Mucosa of descending colon (tissue), 3 donors: ENCODE results near the gene CD226. TPM values are rescaled to one million over a fixed set of nuclear protein-coding genes. Genes with fewer than 3 reads are reported as not detected.

Experiments
- ATAC-seq: fragments of 200-7000 bp; cut with Tn5 transposase; one replicate; pipeline ENCODE4 v1.9.1; 2020; ENCODE audit warnings: mild to moderate bottlenecking, moderate library complexity
- DNase-seq, 3 donors: peaks; one replicate each; pipeline ENCODE4 v3.0.0-alpha.2; 2020
- H3K36me3 ChIP-seq: fragments of 200-600 bp; one replicate; pipeline ENCODE4 v1.8.0; 2021; ENCODE audit warnings: low read depth, mild to moderate bottlenecking
- H3K4me1 ChIP-seq: fragments of 200-600 bp; one replicate; pipeline ENCODE4 v1.8.0; 2021; ENCODE audit warnings: low read depth, mild to moderate bottlenecking
- H3K4me3 ChIP-seq: fragments of 200-600 bp; one replicate; pipeline ENCODE4 v1.8.0; 2021; ENCODE audit warnings: mild to moderate bottlenecking
- H3K9me3 ChIP-seq: fragments of 200-600 bp; one replicate; pipeline ENCODE4 v1.8.0; 2021; ENCODE audit warnings: mild to moderate bottlenecking
- CTCF ChIP-seq: fragments of 200-600 bp; IDR thresholded peaks from one replicate; pipeline ENCODE4 v1.8.0; 2022; ENCODE audit warnings: antibody characterized with exemption, mild to moderate bottlenecking
- intact Hi-C, 2 donors: fragments of 100-400 bp; cut with DNase I in 1 of 2; cut with micrococcal nuclease in 1 of 2; formaldehyde crosslinking; loops; one replicate each; pipeline versions ENCODE4 v1.11.0 to v1.11.1; 2022; cut with DNase I, micrococcal nuclease
- total RNA-seq, 3 donors: library from RNA; stranded (reverse); fragmentation: NEBNext Ultra II Directional in 2 of 3; extraction: Animal tissue kit (Norgen Biotek cat#: 25700) in 2 of 3; gene quantifications; one replicate each; pipeline versions ENCODE4 v1.2.1 to v1.2.4, GENCODE V29; 2021 to 2023
- donor health status: DM: no; HTN: no; CAD: no; lungs with moderate emphysema.
- donor health status: DM: no; HTN: no; CAD: no.
- donor health status: DM: no; HTN: yes; CAD: no.

The CD226 gene
- total RNA-seq, 3 donors from 2014 or later: 1.2 to 2.7 (median 2.0) TPM

GRCh38 chr18:69889009-69889408 lies 58.7 kb downstream of the CD226 start:
- H3K36me3 ChIP-seq: no peaks in the 10 kb centered on the region
- DNase-seq: no peak
- no peaks in the 10 kb centered on the region for H3K4me1 ChIP-seq
- intact Hi-C loops: no loop called here
- no peak for TF ChIP-seq CTCF
- H3K9me3 ChIP-seq: no peaks in the 10 kb centered on the region
- no peak overlapping the region for H3K4me3 ChIP-seq
- ATAC-seq: no peak

- Histone ChIP-seq H3K36me3 (no peaks in the 10 kb centered on the region), H3K4me1 (no peaks in the 10 kb centered on the region), H3K9me3 (no peaks in the 10 kb centered on the region), H3K4me3 (no peak overlapping the region)
- ATAC-seq (no peak), DNase-seq (no peak)
- TF ChIP-seq CTCF: no peak
- intact Hi-C loops: no loop called here
Observed at GRCh38 chr18:69887256-69887655, 60.4 kb downstream of the CD226 start.

- no peak for TF ChIP-seq CTCF
- intact Hi-C loops: no loop called here
- no peaks in the 10 kb centered on the region for H3K4me1 ChIP-seq
- H3K9me3 ChIP-seq: no peaks in the 10 kb centered on the region
- H3K4me3 ChIP-seq: no peak overlapping the region
- H3K36me3 ChIP-seq: no peaks in the 10 kb centered on the region
- ATAC-seq (peak; percentile 60), DNase-seq (no peak)
Observed at GRCh38 chr18:69885841-69886531, 61.7 kb downstream of the CD226 start.

- intact Hi-C loops: no loop called here
- Histone ChIP-seq H3K9me3 (no peaks in the 10 kb centered on the region), H3K4me1 (no peaks in the 10 kb centered on the region), H3K36me3 (no peaks in the 10 kb centered on the region), H3K4me3 (no peak overlapping the region)
- peak; percentile 51 for ATAC-seq
- no peak for TF ChIP-seq CTCF
- no peak for DNase-seq
Observed at GRCh38 chr18:69885355-69885754, 62.3 kb downstream of the CD226 start.

GRCh38 chr18:69883781-69884180 lies 63.9 kb downstream of the CD226 start:
- no peaks in the 10 kb centered on the region for H3K4me1 ChIP-seq
- no peak for TF ChIP-seq CTCF
- H3K4me3 ChIP-seq: no peak overlapping the region
- DNase-seq (no peak), ATAC-seq (no peak)
- no peaks in the 10 kb centered on the region for H3K36me3 ChIP-seq
- intact Hi-C loops: no loop called here
- H3K9me3 ChIP-seq: no peaks in the 10 kb centered on the region
